Pancreas (tissue), 10 donors: ENCODE data around the gene RAB3GAP1. TPM values are rescaled to one million over a fixed set of nuclear protein-coding genes. Genes with fewer than 3 reads are reported as not detected.

Source experiments
- ATAC-seq, 4 donors: fragments of 200-7000 bp; cut with Tn5 transposase; one replicate each; pipeline versions ENCODE4 v1.8.0 to v1.9.1; 2020; ENCODE audit warnings: mild to moderate bottlenecking in 4 of 4, moderate library complexity in 4 of 4
- DNase-seq, 6 donors: peaks; one replicate each; pipeline ENCODE4 v3.0.0-alpha.2; 2020
- FAIRE-seq: peaks from 2 replicates; lab custom pipeline; 2012; peaks lifted over from hg19 to GRCh38; lab: Jason Lieb, UNC
- H3K27ac ChIP-seq, 4 donors: fragments of 200-600 bp; sonication (generic); 1 replicate in 3 of 4; 2 replicates in 1 of 4; pipeline versions ENCODE4 v1.5.0 to v1.8.0; 2020
- H3K27me3 ChIP-seq, 4 donors: fragments of 200-600 bp; one replicate each; pipeline ENCODE4 v1.8.0; 2021
- H3K36me3 ChIP-seq, 3 donors: fragments of 200-600 bp; sonication (generic) in 1 of 3; one replicate each; pipeline versions ENCODE4 v1.5.0 to v1.8.0; 2020 to 2021
- H3K4me1 ChIP-seq, 3 donors: fragments of 200-600 bp; one replicate each; pipeline ENCODE4 v1.8.0; 2021
- H3K4me3 ChIP-seq, 4 donors: fragments of 200-600 bp; sonication (generic) in 2 of 4; one replicate each; pipeline versions ENCODE4 v1.5.0 to v1.8.0; 2020 to 2021
- H3K9me3 ChIP-seq, 4 donors: fragments of 200-600 bp; one replicate each; pipeline ENCODE4 v1.8.0; 2021
- CTCF ChIP-seq, 4 donors: fragments of 200-600 bp; sonication (generic) in 3 of 4; IDR thresholded peaks; one replicate each; pipeline versions ENCODE4 v1.5.0 to v1.8.0; 2021; ENCODE audit warnings: antibody characterized with exemption in 4 of 4
- WGBS, 2 donors: extraction: QIAGEN DNeasy Blood & Tissue Kit; methylation state at CpG; one replicate each; pipeline ENCODE4 v1.1.7; 2013; 5-methylcytosine and 5-hydroxymethylcytosine counted together
- intact Hi-C, 3 donors: fragments of 100-400 bp; cut with DNase I; formaldehyde crosslinking; loops; one replicate each; pipeline versions ENCODE4 v1.11.1 to v1.14.2; 2022
- polyA plus RNA-seq, 2 donors: library from polyadenylated mRNA; stranded (reverse); fragments of 200-250 nt; gene quantifications; one replicate each; pipeline ENCODE4 v1.2.3, GENCODE V29; 2013
- total RNA-seq, 6 donors: library from RNA; stranded (reverse); fragmentation: NEBNext Ultra II Directional in 4 of 6; extraction: Animal tissue kit (Norgen Biotek cat#: 25700) in 4 of 6; gene quantifications; one replicate each; pipeline versions ENCODE4 v1.2.1 to v1.2.4, GENCODE V29; 2021 to 2023
- donor health status: healthy with polysubstance abuse.
- donor health status: DM: no; HTN: no; CAD: no; lungs with moderate emphysema.
- donor health status: DM: no; HTN: no; CAD: no.
- donor health status: control.
- donor health status: control.
- donor health status: Bipolar disorder and iron deficiency.
- donor health status: DM: yes; HTN: yes; CAD: no.
- donor health status: DM: no; HTN: no; CAD: no.
- donor health status: DM: no; HTN: no; CAD: no.
- donor health status: DM: yes; HTN: yes; CAD: no.

Gene RAB3GAP1
- total and polyA plus RNA-seq, 8 donors: 10.3 to 25.5 (median 22.3) TPM

- intact Hi-C loops: no loop called here
- TF ChIP-seq CTCF (IDR thresholded peaks at IDR 0.05): no peak
- H3K4me3 ChIP-seq: no peak overlapping the region
- no peaks in the 10 kb centered on the region for H3K27me3 ChIP-seq
- FAIRE-seq (no peak), ATAC-seq (no peak), DNase-seq (no peak)
- WGBS, 2 donors: 81 to 93% methylated on average over 1 of the region's 1 CpG
- no peaks in the 10 kb centered on the region for H3K36me3 ChIP-seq
- H3K27ac ChIP-seq: no peak overlapping the region
- H3K4me1 ChIP-seq: peaks cover 0 to 3% (median 0%) of the 10 kb centered on the region in 3 donors
- H3K9me3 ChIP-seq: no peaks in the 10 kb centered on the region
These were observed 127.6 kb downstream of the RAB3GAP1 start for GRCh38 chr2:135179689-135180088.

GRCh38 chr2:135182190-135182589, 130.1 kb downstream of the RAB3GAP1 start:
- FAIRE-seq (no peak), ATAC-seq (no peak), DNase-seq (no peak)
- H3K4me1 ChIP-seq: no peaks in the 10 kb centered on the region
- no peak overlapping the region for H3K27ac ChIP-seq
- 83 to 84% methylated on average over 8 of the region's 8 CpGs for WGBS, 2 donors
- H3K4me3 ChIP-seq: no peak overlapping the region
- TF ChIP-seq CTCF (IDR thresholded peaks at IDR 0.05): no peak
- no peaks in the 10 kb centered on the region for H3K9me3 ChIP-seq
- no peaks in the 10 kb centered on the region for H3K36me3 ChIP-seq
- no peaks in the 10 kb centered on the region for H3K27me3 ChIP-seq
- intact Hi-C loops: no loop called here

GRCh38 chr2:135182601-135183000, 130.5 kb downstream of the RAB3GAP1 start:
- WGBS, 2 donors: 80 to 84% methylated on average over 3 of the region's 3 CpGs
- no peak for FAIRE-seq
- intact Hi-C loops: no loop called here
- Histone ChIP-seq H3K36me3 (no peaks in the 10 kb centered on the region), H3K4me1 (no peaks in the 10 kb centered on the region), H3K27me3 (no peaks in the 10 kb centered on the region), H3K9me3 (no peaks in the 10 kb centered on the region), H3K4me3 (no peak overlapping the region), H3K27ac (no peak overlapping the region)
- DNase-seq: no peak
- TF ChIP-seq CTCF (IDR thresholded peaks at IDR 0.05): no peak
- no peak for ATAC-seq

GRCh38 chr2:135183822-135184221, 131.7 kb downstream of the RAB3GAP1 start:
- WGBS, 2 donors: 83 to 85% methylated on average over 1 of the region's 1 CpG
- intact Hi-C loops: no loop called here

More at GRCh38 chr2:135183822-135184221, 131.7 kb downstream of the RAB3GAP1 start:
- H3K36me3 ChIP-seq: no peaks in the 10 kb centered on the region
- H3K4me1 ChIP-seq: no peaks in the 10 kb centered on the region
- H3K9me3 ChIP-seq: no peaks in the 10 kb centered on the region
- no peak for ATAC-seq
- FAIRE-seq: no peak
- no peak for TF ChIP-seq CTCF (IDR thresholded peaks at IDR 0.05)
- no peak overlapping the region for H3K4me3 ChIP-seq
- no peaks in the 10 kb centered on the region for H3K27me3 ChIP-seq
- DNase-seq: no peak
- H3K27ac ChIP-seq: no peak overlapping the region
